GM18858 (cell line): ENCODE results near the gene TTC1.
"Not testable (repeated sequence)": the region's sequence is repeated elsewhere in the genome, so short reads cannot be mapped to it uniquely, and the experiment has no call there.

ENCODE experiments used
- ATAC-seq: cut with Tn5 transposase; IDR thresholded peaks from one replicate; pipeline ENCODE4 v1.9.1; 2021; ENCODE audit not compliant: unreplicated experiment

The TTC1 gene

GRCh38 chr5:160039810-160040470, 31.0 kb downstream of the TTC1 start:
- no peak for ATAC-seq

GRCh38 chr5:160040471-160040835, 31.5 kb downstream of the TTC1 start:
- no peak for ATAC-seq

- no peak for ATAC-seq
Measured at GRCh38 chr5:160042671-160043070, 33.7 kb downstream of the TTC1 start.

GRCh38 chr5:160044391-160044804, 35.5 kb downstream of the TTC1 start:
- no peak for ATAC-seq

- ATAC-seq, result no peak
Measured at GRCh38 chr5:160044967-160045366, 36.0 kb downstream of the TTC1 start.

GRCh38 chr5:160047423-160047822, 38.5 kb downstream of the TTC1 start:
- no peak for ATAC-seq

- no peak for ATAC-seq
Measured at GRCh38 chr5:160048131-160048530, 39.2 kb downstream of the TTC1 start.

GRCh38 chr5:160049099-160049498, 40.2 kb downstream of the TTC1 start:
- ATAC-seq, result no peak

GRCh38 chr5:160054047-160054446, 45.1 kb downstream of the TTC1 start:
- ATAC-seq, result no peak

GRCh38 chr5:160054831-160055230, 45.9 kb downstream of the TTC1 start:
- ATAC-seq, result no peak

- ATAC-seq, result no peak
Measured at GRCh38 chr5:160057256-160057655, 48.3 kb downstream of the TTC1 start.

- ATAC-seq, result no peak
Measured at GRCh38 chr5:160060001-160060400, 51.1 kb downstream of the TTC1 start.

GRCh38 chr5:160061770-160062169, 52.8 kb downstream of the TTC1 start:
- no peak for ATAC-seq

GRCh38 chr5:160064417-160064810, 55.5 kb downstream of the TTC1 start:
- ATAC-seq, result no peak

- ATAC-seq, result no peak
Measured at GRCh38 chr5:160064995-160065614, 56.2 kb downstream of the TTC1 start.

GRCh38 chr5:160069120-160069519, 60.2 kb downstream of the TTC1 start:
- ATAC-seq, result not testable (repeated sequence)

GRCh38 chr5:160071516-160071915, 62.6 kb downstream of the TTC1 start:
- no peak for ATAC-seq

GRCh38 chr5:160071916-160072315, 63.0 kb downstream of the TTC1 start:
- ATAC-seq, result no peak

GRCh38 chr5:160075073-160075472, 66.1 kb downstream of the TTC1 start:
- ATAC-seq, result no peak

GRCh38 chr5:160076997-160077396, 68.1 kb downstream of the TTC1 start:
- ATAC-seq, result no peak

- no peak for ATAC-seq
Measured at GRCh38 chr5:160079753-160080152, 70.8 kb downstream of the TTC1 start.

- no peak for ATAC-seq
Measured at GRCh38 chr5:160081495-160081894, 72.6 kb downstream of the TTC1 start.
